Measurements from ENCODE around the gene GHR. TPM values are rescaled to one million over a fixed set of nuclear protein-coding genes. Genes with fewer than 3 reads are reported as not detected.

Gene GHR
- polyA plus RNA-seq, 1 experiment, result 0.63 TPM

GRCh38 chr5:42598311-42598710, 175.1 kb downstream of the GHR start:
- Histone ChIP-seq H3K27ac (ENCODE audit: low read depth, low read length) (no peak overlapping the region), H3K4me3 (ENCODE audit: low read depth, low read length) (no peak overlapping the region), H3K27me3 (ENCODE audit: control insufficient read depth, insufficient read depth, low read length) (no peaks in the 10 kb centered on the region), H3K9me3 (ENCODE audit: control insufficient read depth, insufficient read depth, low read length) (no peaks in the 10 kb centered on the region)
- TF ChIP-seq CTCF (IDR thresholded peaks at IDR 0.05; ENCODE audit: low read depth, low read length), result no peak
- DNase-seq (ENCODE audit: low read depth, low spot score), result no peak
- CTCF ChIA-PET, result no interaction called here
- POLR2A ChIA-PET, result no interaction called here

DNA sequence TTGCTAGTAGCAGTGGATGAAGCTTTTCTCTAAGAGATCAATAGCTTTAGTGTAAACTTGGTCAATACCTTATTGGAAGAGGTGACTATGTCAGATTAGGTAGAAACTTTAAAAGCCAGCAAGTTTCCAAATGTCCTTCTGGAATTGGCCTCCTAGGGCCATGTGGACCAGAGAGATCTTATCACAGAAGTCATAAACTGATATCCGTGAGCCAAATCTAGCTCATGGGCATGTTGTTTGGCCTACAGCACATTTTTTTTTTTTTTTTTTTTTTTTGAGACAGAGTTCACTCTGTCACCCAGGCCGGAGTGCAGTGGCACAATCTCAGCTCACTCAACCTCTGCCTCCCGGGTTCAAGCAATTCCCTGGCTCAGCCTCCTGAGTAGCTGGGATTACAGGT, 175.9 kb downstream of the GHR start:
- no peaks in the 10 kb centered on the region for H3K27me3 ChIP-seq (ENCODE audit: control insufficient read depth, insufficient read depth, low read length)
- no peak overlapping the region for H3K4me3 ChIP-seq (ENCODE audit: low read depth, low read length)
- CTCF ChIA-PET, result no interaction called here
- H3K27ac ChIP-seq (ENCODE audit: low read depth, low read length), result no peak overlapping the region
- POLR2A ChIA-PET, result no interaction called here
- H3K9me3 ChIP-seq (ENCODE audit: control insufficient read depth, insufficient read depth, low read length), result no peaks in the 10 kb centered on the region
- no peak for DNase-seq (ENCODE audit: low read depth, low spot score)
- TF ChIP-seq CTCF (IDR thresholded peaks at IDR 0.05; ENCODE audit: low read depth, low read length), result no peak

DNA sequence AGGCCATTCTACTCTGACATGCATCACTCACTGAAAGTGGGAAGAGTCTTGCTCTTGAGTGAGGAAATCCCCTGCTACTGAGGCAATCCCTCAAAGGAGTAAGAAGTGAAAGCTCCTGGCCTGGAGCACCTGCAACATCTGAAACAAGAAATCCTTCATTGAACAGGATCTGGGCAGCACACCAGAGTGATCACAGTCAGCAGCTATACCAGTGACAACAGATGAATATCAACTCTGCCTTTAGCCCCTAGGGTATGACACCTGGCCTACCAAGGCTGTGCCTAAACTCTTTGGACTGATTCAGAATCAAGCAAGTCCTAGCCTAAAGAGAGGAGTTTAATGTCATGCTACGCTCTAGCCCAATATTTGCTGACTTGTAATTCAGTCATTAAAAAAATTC, 177.2 kb downstream of the GHR start:
- DNase-seq (ENCODE audit: low read depth, low spot score), result no peak
- ChIA-PET CTCF (no interaction called here), POLR2A (no interaction called here)

GRCh38 chr5:42604171-42604711, 181.0 kb downstream of the GHR start:
- no peaks in the 10 kb centered on the region for H3K27me3 ChIP-seq (ENCODE audit: control insufficient read depth, insufficient read depth, low read length)
- no peaks in the 10 kb centered on the region for H3K9me3 ChIP-seq (ENCODE audit: control insufficient read depth, insufficient read depth, low read length)
- DNase-seq (ENCODE audit: low read depth, low spot score), result no peak
- ChIA-PET CTCF (interaction anchor here (0.7 kb wide), 2 partner anchors 44 to 502 kb away, joined by 5 to 8 read pairs; no protein-coding TSS in a partner anchor), POLR2A (no interaction called here)
- H3K27ac ChIP-seq (ENCODE audit: low read depth, low read length), result no peak overlapping the region
- no peak overlapping the region for H3K4me3 ChIP-seq (ENCODE audit: low read depth, low read length)
- no peak for TF ChIP-seq CTCF (IDR thresholded peaks at IDR 0.05; ENCODE audit: low read depth, low read length)

More for the DNA sequence above, 177.2 kb downstream of the GHR start:
- no peak for TF ChIP-seq CTCF (IDR thresholded peaks at IDR 0.05; ENCODE audit: low read depth, low read length)
- Histone ChIP-seq H3K4me3 (ENCODE audit: low read depth, low read length) (no peak overlapping the region), H3K27ac (ENCODE audit: low read depth, low read length) (no peak overlapping the region), H3K9me3 (ENCODE audit: control insufficient read depth, insufficient read depth, low read length) (no peaks in the 10 kb centered on the region), H3K27me3 (ENCODE audit: control insufficient read depth, insufficient read depth, low read length) (no peaks in the 10 kb centered on the region)

- TF ChIP-seq CTCF (IDR thresholded peaks at IDR 0.05; ENCODE audit: low read depth, low read length), result no peak
- no peak overlapping the region for H3K27ac ChIP-seq (ENCODE audit: low read depth, low read length)
- H3K9me3 ChIP-seq (ENCODE audit: control insufficient read depth, insufficient read depth, low read length), result no peaks in the 10 kb centered on the region
- ChIA-PET POLR2A (no interaction called here), CTCF (no interaction called here)
- no peaks in the 10 kb centered on the region for H3K27me3 ChIP-seq (ENCODE audit: control insufficient read depth, insufficient read depth, low read length)
- H3K4me3 ChIP-seq (ENCODE audit: low read depth, low read length), result no peak overlapping the region
- no peak for DNase-seq (ENCODE audit: low read depth, low spot score)
These were observed 182.3 kb downstream of the GHR start for GRCh38 chr5:42605490-42605889.
